SU-DHL-6 (cell line): Measurements from ENCODE around the gene FHAD1.

ENCODE experiments used
- CTCF ChIP-seq: fragments of 200-600 bp; sonication (generic); IDR thresholded peaks from one replicate; pipeline ENCODE4 v1.5.1; 2017; ENCODE audit warnings: antibody characterized with exemption, mild to moderate bottlenecking, low read length, moderate library complexity; ENCODE audit not compliant: insufficient read depth, poor library complexity, severe bottlenecking
- EZH2phosphoT487 ChIP-seq: fragments of 200-600 bp; sonication (generic), shearing (Covaris generic); conservative IDR thresholded peaks from 2 replicates; pipeline ENCODE4 v1.6.1; 2018; ENCODE audit warnings: mild to moderate bottlenecking, antibody characterized with exemption, low read length, moderate library complexity, mixed read lengths

- TF ChIP-seq CTCF (no peak), EZH2phosphoT487 (no peak)
Observed at GRCh38 chr1:15439325-15439724, 192.3 kb downstream of the FHAD1 start.
